ENCODE results near the gene IGSF23. TPM values are rescaled to one million over a fixed set of nuclear protein-coding genes. Genes with fewer than 3 reads are reported as not detected.

Gene IGSF23
- total and polyA plus RNA-seq, 2 donors (not counting 1 experiment from before 2014, with no cell fraction given) = not detected

DNA sequence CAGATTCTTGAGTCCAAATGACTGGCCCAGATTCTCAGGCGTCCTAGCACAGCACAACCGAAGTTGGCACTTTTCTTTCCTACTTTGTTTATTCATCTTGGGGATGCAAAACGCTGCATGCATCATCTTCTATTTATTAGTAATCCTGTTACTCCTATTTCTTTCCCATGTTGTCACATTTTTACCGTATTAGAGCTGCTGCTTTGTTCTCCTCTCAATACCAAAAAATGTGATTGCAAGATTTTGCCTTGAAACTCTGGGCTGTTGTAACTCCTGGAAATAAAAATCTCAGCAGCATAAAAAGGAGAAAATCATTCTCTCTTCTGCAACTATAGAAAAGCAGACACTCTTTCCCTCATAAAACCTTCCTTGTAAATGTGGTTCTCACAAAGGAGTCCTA is 12.9 kb upstream of the IGSF23 start:
- no peak overlapping the region for H3K27ac ChIP-seq (ENCODE audit: low read length in 2 of 2)
- ATAC-seq (ENCODE audit: low read depth) (no peak), DNase-seq (no peak)
- H3K9ac ChIP-seq (ENCODE audit: low read length) = no peak overlapping the region
- Mint-ChIP-seq H3K27me3 (peaks cover 35% of the 10 kb centered on the region), H3K9me3 (ENCODE audit: insufficient read depth) (peaks cover 6% of the 10 kb centered on the region), H3K27ac (no peak overlapping the region), H3K4me3 (no peak overlapping the region), H3K4me1 (no peaks in the 10 kb centered on the region)
- 78% methylated on average over 3 of the region's 4 CpGs for whole genome bisulfite sequencing (ENCODE audit: insufficient coverage)
- TF ChIP-seq EZH2 (IDR thresholded peaks at IDR 0.05; ENCODE audit: borderline replicate concordance, insufficient read depth, low read depth, low read length, poor library complexity, severe bottlenecking) = no peak
- TF ChIP-seq, protein P1, sequence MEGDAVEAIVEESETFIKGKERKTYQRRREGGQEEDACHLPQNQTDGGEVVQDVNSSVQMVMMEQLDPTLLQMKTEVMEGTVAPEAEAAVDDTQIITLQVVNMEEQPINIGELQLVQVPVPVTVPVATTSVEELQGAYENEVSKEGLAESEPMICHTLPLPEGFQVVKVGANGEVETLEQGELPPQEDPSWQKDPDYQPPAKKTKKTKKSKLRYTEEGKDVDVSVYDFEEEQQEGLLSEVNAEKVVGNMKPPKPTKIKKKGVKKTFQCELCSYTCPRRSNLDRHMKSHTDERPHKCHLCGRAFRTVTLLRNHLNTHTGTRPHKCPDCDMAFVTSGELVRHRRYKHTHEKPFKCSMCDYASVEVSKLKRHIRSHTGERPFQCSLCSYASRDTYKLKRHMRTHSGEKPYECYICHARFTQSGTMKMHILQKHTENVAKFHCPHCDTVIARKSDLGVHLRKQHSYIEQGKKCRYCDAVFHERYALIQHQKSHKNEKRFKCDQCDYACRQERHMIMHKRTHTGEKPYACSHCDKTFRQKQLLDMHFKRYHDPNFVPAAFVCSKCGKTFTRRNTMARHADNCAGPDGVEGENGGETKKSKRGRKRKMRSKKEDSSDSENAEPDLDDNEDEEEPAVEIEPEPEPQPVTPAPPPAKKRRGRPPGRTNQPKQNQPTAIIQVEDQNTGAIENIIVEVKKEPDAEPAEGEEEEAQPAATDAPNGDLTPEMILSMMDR (IDR thresholded peaks at IDR 0.05) = no peak
- H3K36me3 ChIP-seq (replicated peaks in 1 of 2; ENCODE audit: control extremely low read depth in 1 of 2, control insufficient read depth in 1 of 2, extremely low read depth in 1 of 2, insufficient read depth in 2 of 2, low read length in 1 of 2) = no peaks in the 10 kb centered on the region
- no peak overlapping the region for H2AFZ ChIP-seq (ENCODE audit: insufficient read depth, low read depth, low read length, poor library complexity, severe bottlenecking)
- intact Hi-C loops (cut with micrococcal nuclease) = no loop called here
- ChIA-PET CTCF (no interaction called here), POLR2A (no interaction called here)
- H3K4me2 ChIP-seq (replicated peaks; ENCODE audit: low read depth, low read length, poor library complexity, severe bottlenecking) = no peak overlapping the region
- H3K4me1 ChIP-seq (ENCODE audit: control insufficient read depth in 2 of 2, insufficient read depth in 2 of 2, low read length in 2 of 2) = no peaks in the 10 kb centered on the region
- H3K27me3 ChIP-seq (replicated peaks in 1 of 4; ENCODE audit: control extremely low read depth in 1 of 4, control insufficient read depth in 3 of 4, insufficient read depth in 4 of 4, low read length in 3 of 4) = peaks cover 0 to 4% (median 0%) of the 10 kb centered on the region in 4 experiments
- H3K9me3 ChIP-seq (ENCODE audit: control extremely low read depth in 1 of 3, control insufficient read depth in 2 of 3, insufficient read depth in 1 of 3, low read length in 2 of 3) = peaks cover 0 to 17% (median 5%) of the 10 kb centered on the region in 3 donors
- H3K4me3 ChIP-seq (ENCODE audit: control extremely low read depth in 1 of 5, extremely low read depth in 1 of 5, insufficient read depth in 1 of 5, low read depth in 2 of 5, low read length in 4 of 5) = no peak overlapping the region
- H3K79me2 ChIP-seq (ENCODE audit: control insufficient read depth, insufficient read depth, low read length) = no peaks in the 10 kb centered on the region
- no peaks in the 10 kb centered on the region for H4K20me1 ChIP-seq (ENCODE audit: control insufficient read depth, insufficient read depth, low read length, poor library complexity, severe bottlenecking)

DNA sequence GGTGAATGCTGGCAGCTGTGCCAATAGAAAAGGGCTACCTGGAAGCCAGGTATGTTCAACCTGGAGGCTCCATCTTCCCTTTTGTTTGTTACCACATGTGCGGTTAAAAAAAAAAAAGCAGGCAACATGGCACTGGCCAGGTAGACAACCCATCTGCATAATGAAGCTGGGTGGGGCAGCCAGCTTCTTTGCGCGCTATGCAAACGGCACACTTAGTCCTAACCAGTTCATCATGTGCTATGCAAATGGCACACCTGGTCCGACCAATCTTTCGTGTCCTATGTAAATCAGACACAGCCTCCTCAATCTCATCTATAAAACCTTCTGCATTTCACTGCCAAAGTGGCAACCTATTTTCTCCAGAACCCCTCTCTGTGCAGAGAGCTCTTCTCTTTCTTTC is 11.3 kb upstream of the IGSF23 start:
- Mint-ChIP-seq H3K9me3 (ENCODE audit: insufficient read depth) (peaks cover 3% of the 10 kb centered on the region), H3K27me3 (peaks cover 24% of the 10 kb centered on the region), H3K4me1 (peaks cover 3% of the 10 kb centered on the region), H3K27ac (no peak overlapping the region), H3K4me3 (no peak overlapping the region)
- no peak for TF ChIP-seq EZH2 (IDR thresholded peaks at IDR 0.05; ENCODE audit: borderline replicate concordance, insufficient read depth, low read depth, low read length, poor library complexity, severe bottlenecking)
- TF ChIP-seq, protein P1 (IDR thresholded peaks at IDR 0.05) = no peak
- peaks cover 0 to 15% (median 5%) of the 10 kb centered on the region in 3 donors for H3K9me3 ChIP-seq (ENCODE audit: control extremely low read depth in 1 of 3, control insufficient read depth in 2 of 3, insufficient read depth in 1 of 3, low read length in 2 of 3)
- no peak overlapping the region for H2AFZ ChIP-seq (ENCODE audit: insufficient read depth, low read depth, low read length, poor library complexity, severe bottlenecking)
- no peak overlapping the region for H3K4me3 ChIP-seq (ENCODE audit: control extremely low read depth in 1 of 5, extremely low read depth in 1 of 5, insufficient read depth in 1 of 5, low read depth in 2 of 5, low read length in 4 of 5)
- H3K27ac ChIP-seq (ENCODE audit: low read length in 2 of 2) = no peak overlapping the region
- H3K79me2 ChIP-seq (ENCODE audit: control insufficient read depth, insufficient read depth, low read length) = no peaks in the 10 kb centered on the region
- intact Hi-C loops (cut with micrococcal nuclease) = no loop called here
- H3K4me2 ChIP-seq (replicated peaks; ENCODE audit: low read depth, low read length, poor library complexity, severe bottlenecking) = no peak overlapping the region
- no peak for DNase-seq
- ChIA-PET CTCF (no interaction called here), POLR2A (no interaction called here)
- no peak overlapping the region for H3K9ac ChIP-seq (ENCODE audit: low read length)
- H4K20me1 ChIP-seq (ENCODE audit: control insufficient read depth, insufficient read depth, low read length, poor library complexity, severe bottlenecking) = no peaks in the 10 kb centered on the region
- ATAC-seq (ENCODE audit: low read depth) = no peak
- H3K36me3 ChIP-seq (replicated peaks in 1 of 2; ENCODE audit: control extremely low read depth in 1 of 2, control insufficient read depth in 1 of 2, extremely low read depth in 1 of 2, insufficient read depth in 2 of 2, low read length in 1 of 2) = no peaks in the 10 kb centered on the region
- H3K27me3 ChIP-seq (replicated peaks in 1 of 4; ENCODE audit: control extremely low read depth in 1 of 4, control insufficient read depth in 3 of 4, insufficient read depth in 4 of 4, low read length in 3 of 4) = peaks cover 0 to 2% (median 0%) of the 10 kb centered on the region in 4 experiments
- WGBS (ENCODE audit: insufficient coverage) = 78% methylated on average over 5 of the region's 6 CpGs
- peaks cover 3% of the 10 kb centered on the region in 2 donors for H3K4me1 ChIP-seq (ENCODE audit: control insufficient read depth in 2 of 2, insufficient read depth in 2 of 2, low read length in 2 of 2)

All from B cell (primary cell).